WTC11 (cell line): ENCODE measurements around the gene LRRC57.

ENCODE experiments used
- ETV6 ChIP-seq: sonication (generic); formaldehyde crosslinking; IDR thresholded peaks from 2 replicates; pipeline ENCODE4 v1.8.1; 2022; ENCODE audit warnings: mild to moderate bottlenecking, missing genetic modification reagents
- TF ChIP-seq, protein P1 (sequence below): fragments of 200-600 bp; IDR thresholded peaks from 2 replicates; pipeline ENCODE4 v1.8.0; 2022; ENCODE audit warnings: antibody characterized with exemption

DNA sequence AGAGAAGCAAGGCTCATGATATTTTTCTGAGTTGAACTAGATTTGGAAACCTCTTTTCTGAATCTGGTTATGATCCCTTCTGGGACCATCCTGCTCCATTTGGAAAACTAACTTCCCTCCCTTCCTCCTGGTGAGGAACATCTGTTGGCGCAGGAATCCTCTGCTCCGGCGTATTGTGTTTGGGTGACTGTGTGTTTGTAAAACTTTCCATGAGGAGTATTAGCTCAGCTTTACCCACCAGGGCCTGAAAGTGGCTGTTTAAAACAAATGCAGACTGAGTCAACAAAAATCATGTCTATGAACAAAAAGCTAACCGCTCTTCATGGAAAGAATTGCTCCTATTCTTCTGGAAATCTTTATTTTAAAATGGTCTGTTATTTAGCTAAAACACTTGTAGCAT, 44.5 kb upstream of the LRRC57 start:
- TF ChIP-seq, protein P1, sequence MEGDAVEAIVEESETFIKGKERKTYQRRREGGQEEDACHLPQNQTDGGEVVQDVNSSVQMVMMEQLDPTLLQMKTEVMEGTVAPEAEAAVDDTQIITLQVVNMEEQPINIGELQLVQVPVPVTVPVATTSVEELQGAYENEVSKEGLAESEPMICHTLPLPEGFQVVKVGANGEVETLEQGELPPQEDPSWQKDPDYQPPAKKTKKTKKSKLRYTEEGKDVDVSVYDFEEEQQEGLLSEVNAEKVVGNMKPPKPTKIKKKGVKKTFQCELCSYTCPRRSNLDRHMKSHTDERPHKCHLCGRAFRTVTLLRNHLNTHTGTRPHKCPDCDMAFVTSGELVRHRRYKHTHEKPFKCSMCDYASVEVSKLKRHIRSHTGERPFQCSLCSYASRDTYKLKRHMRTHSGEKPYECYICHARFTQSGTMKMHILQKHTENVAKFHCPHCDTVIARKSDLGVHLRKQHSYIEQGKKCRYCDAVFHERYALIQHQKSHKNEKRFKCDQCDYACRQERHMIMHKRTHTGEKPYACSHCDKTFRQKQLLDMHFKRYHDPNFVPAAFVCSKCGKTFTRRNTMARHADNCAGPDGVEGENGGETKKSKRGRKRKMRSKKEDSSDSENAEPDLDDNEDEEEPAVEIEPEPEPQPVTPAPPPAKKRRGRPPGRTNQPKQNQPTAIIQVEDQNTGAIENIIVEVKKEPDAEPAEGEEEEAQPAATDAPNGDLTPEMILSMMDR: no peak
- TF ChIP-seq ETV6 (CRISPR knock-in tag): no peak
